Activated CD8-positive, alpha-beta memory T cell treated with anti-CD3 and anti-CD28 coated beads for 24 hours (primary cell): ENCODE measurements around the gene DUSP21.
"Not testable (repeated sequence)": the region's sequence is repeated elsewhere in the genome, so short reads cannot be mapped to it uniquely, and the experiment has no call there.

Experiments used
- DNase-seq: peaks from one replicate; pipeline ENCODE4 v3.0.0-alpha.2; 2020

The DUSP21 gene

GRCh38 chrX:44843753-44844152 is at the start of gene DUSP21:
Gene DUSP21 (plus strand): TSS chrX:44844021. CDS start chrX:44844133, 112 bp downstream.
- no peak for DNase-seq

GRCh38 chrX:44795945-44796450 is 47.8 kb upstream of the DUSP21 start:
- DNase-seq = no peak

GRCh38 chrX:44802613-44803012 is 41.2 kb upstream of the DUSP21 start:
- no peak for DNase-seq

- no peak for DNase-seq
Observed at GRCh38 chrX:44815681-44816080, 28.1 kb upstream of the DUSP21 start.

- no peak for DNase-seq
Observed at GRCh38 chrX:44816367-44816766, 27.5 kb upstream of the DUSP21 start.

- DNase-seq = no peak
Observed at GRCh38 chrX:44817029-44817428, 26.8 kb upstream of the DUSP21 start.

- DNase-seq = no peak
Observed at GRCh38 chrX:44822601-44823000, 21.2 kb upstream of the DUSP21 start.

- DNase-seq = not testable (repeated sequence)
Observed at GRCh38 chrX:44823193-44823592, 20.6 kb upstream of the DUSP21 start.

GRCh38 chrX:44828008-44828605 is 15.7 kb upstream of the DUSP21 start:
- DNase-seq = no peak

GRCh38 chrX:44829832-44830231 is 14.0 kb upstream of the DUSP21 start:
- DNase-seq = no peak

GRCh38 chrX:44842550-44843317 is 1.1 kb upstream of the DUSP21 start:
- no peak for DNase-seq

- no peak for DNase-seq
Observed at GRCh38 chrX:44843318-44843702, 511 bp upstream of the DUSP21 start.

GRCh38 chrX:44844204-44844603 is 383 bp downstream of the DUSP21 start:
- DNase-seq = no peak

- not testable (repeated sequence) for DNase-seq
Observed at GRCh38 chrX:44850891-44851290, 7.1 kb downstream of the DUSP21 start.

GRCh38 chrX:44871114-44871645 is 27.4 kb downstream of the DUSP21 start:
- no peak for DNase-seq

- DNase-seq = no peak
Observed at GRCh38 chrX:44871931-44872820, 28.4 kb downstream of the DUSP21 start.

- DNase-seq = peak; percentile 99
Observed at GRCh38 chrX:44872821-44873414, 29.1 kb downstream of the DUSP21 start, which contains the start of gene KDM6A. Gene KDM6A (plus strand): TSS chrX:44873188. CDS start chrX:44873552, 364 bp downstream.

GRCh38 chrX:44873415-44874276 is 29.8 kb downstream of the DUSP21 start:
- DNase-seq = peak; percentile 85

GRCh38 chrX:44874420-44875184 is 30.8 kb downstream of the DUSP21 start:
- peak; percentile 73 for DNase-seq

- DNase-seq = no peak
Observed at GRCh38 chrX:44875185-44875489, 31.3 kb downstream of the DUSP21 start.

- no peak for DNase-seq
Observed at GRCh38 chrX:44876086-44876485, 32.3 kb downstream of the DUSP21 start.
